Transverse colon (tissue), 4 donors: Measurements from ENCODE around the gene RGS21. TPM values are rescaled to one million over a fixed set of nuclear protein-coding genes. Genes with fewer than 3 reads are reported as not detected.

Experiments
- DNase-seq: peaks from one replicate; pipeline ENCODE4 v3.0.0-alpha.2; 2019
- H3K27ac ChIP-seq, 4 donors: fragments of 200-600 bp; sonication (generic); 2 replicates each; pipeline ENCODE4 v1.5.1; 2016 to 2018; ENCODE audit warnings: inconsistent platforms in 4 of 4
- H3K27me3 ChIP-seq: fragments of 200-600 bp; sonication (generic); 2 replicates; pipeline ENCODE4 v1.5.1; 2017; ENCODE audit warnings: inconsistent platforms
- H3K36me3 ChIP-seq, 4 donors: fragments of 200-600 bp; sonication (generic); 2 replicates each; pipeline ENCODE4 v1.5.1; 2017 to 2019; ENCODE audit warnings: inconsistent platforms in 4 of 4
- H3K4me1 ChIP-seq, 4 donors: fragments of 200-600 bp; sonication (generic); 2 replicates each; pipeline ENCODE4 v1.5.1; 2017 to 2020; ENCODE audit warnings: inconsistent platforms in 4 of 4
- H3K4me3 ChIP-seq, 4 donors: fragments of 200-600 bp; sonication (generic); 1 replicate in 1 of 4; 2 replicates in 3 of 4; pipeline versions ENCODE4 v1.5.1 to v1.6.1; 2017 to 2019; ENCODE audit warnings: inconsistent platforms in 4 of 4
- H3K9me3 ChIP-seq, 2 donors: fragments of 200-600 bp; sonication (generic); 2 replicates each; pipeline ENCODE4 v1.5.1; 2017 to 2019; ENCODE audit warnings: inconsistent platforms in 2 of 2
- EP300 ChIP-seq: sonication (generic); formaldehyde crosslinking; IDR thresholded peaks from one replicate; pipeline ENCODE4 v1.6.1; 2017; ENCODE audit warnings: antibody characterized with exemption, low read depth
- POLR2A ChIP-seq: fragments of 450-650 bp; IDR thresholded peaks from one replicate; pipeline ENCODE4 v1.6.1; 2016; ENCODE audit warnings: antibody characterized with exemption, mild to moderate bottlenecking, moderate library complexity
- POLR2AphosphoS5 ChIP-seq, 3 donors: sonication (generic); formaldehyde crosslinking; IDR thresholded peaks; one replicate each; pipeline ENCODE4 v1.6.1; 2016; ENCODE audit warnings: antibody characterized with exemption in 3 of 3
- WGBS, 2 donors: methylation state at CpG; one replicate each; pipeline ENCODE4 v1.1.5; 2018; ENCODE audit warnings: low coverage in 1 of 2; 5-methylcytosine and 5-hydroxymethylcytosine counted together
- in situ Hi-C, 4 donors: fragments of 200-750 bp; cut with MboI; loops; one replicate each; pipeline versions ENCODE4 v1.15.0 to v1.15.1; 2017; ENCODE audit warnings: low sequenced_read_pairs in 3 of 4, low pct_ligation_motif_present in 1 of 4, low pct_unique_long_range_greater_than_20kb in 1 of 4
- intact Hi-C: fragments of 100-400 bp; cut with DNase I; formaldehyde crosslinking; loops from one replicate; pipeline ENCODE4 v1.15.1; 2023; ENCODE audit warnings: low total_unique reads
- total RNA-seq, 4 donors: library from RNA; depleted of rRNA; stranded (reverse); fragments of >200 nt; gene quantifications; one replicate each; pipeline ENCODE4 v1.1.0, GENCODE V29; 2016
- TF ChIP-seq, protein P1 (sequence below), 5 experiments: fragments of 200-600 bp in 3 of 5; fragments of 450-650 bp in 2 of 5; sonication (generic) in 3 of 5; IDR thresholded peaks; 1 replicate in 2 of 5; 2 replicates in 3 of 5; pipeline ENCODE4 v1.5.1; 2016 to 2017; ENCODE audit warnings: antibody characterized with exemption in 5 of 5, inconsistent platforms in 3 of 5, mild to moderate bottlenecking in 2 of 5, moderate library complexity in 1 of 5

Gene RGS21
- total RNA-seq, 4 donors from 2014 or later = not detected

DNA sequence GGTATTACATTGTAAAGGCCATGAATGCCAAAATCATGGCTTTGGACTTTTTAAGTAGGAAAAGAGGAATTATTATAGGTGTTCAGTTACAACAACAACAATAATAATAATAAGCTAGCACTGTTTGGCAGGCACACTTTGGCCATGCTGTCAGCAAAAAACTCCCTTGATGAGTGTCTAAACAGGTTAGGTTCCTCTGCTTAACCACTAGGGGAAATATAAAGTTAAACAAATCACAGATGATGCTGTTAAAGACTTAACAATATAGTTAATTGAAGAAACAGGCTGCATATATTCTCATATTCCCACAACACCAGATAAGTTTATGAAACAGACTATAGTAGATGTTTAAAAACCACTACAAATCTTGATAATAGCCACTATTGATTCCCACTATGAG is 46.4 kb downstream of the RGS21 start:
- Histone ChIP-seq H3K4me1 (no peaks in the 10 kb centered on the region), H3K27ac (no peak overlapping the region), H3K36me3 (no peaks in the 10 kb centered on the region), H3K27me3 (no peaks in the 10 kb centered on the region), H3K9me3 (no peaks in the 10 kb centered on the region), H3K4me3 (no peak overlapping the region)
- TF ChIP-seq, protein P1, sequence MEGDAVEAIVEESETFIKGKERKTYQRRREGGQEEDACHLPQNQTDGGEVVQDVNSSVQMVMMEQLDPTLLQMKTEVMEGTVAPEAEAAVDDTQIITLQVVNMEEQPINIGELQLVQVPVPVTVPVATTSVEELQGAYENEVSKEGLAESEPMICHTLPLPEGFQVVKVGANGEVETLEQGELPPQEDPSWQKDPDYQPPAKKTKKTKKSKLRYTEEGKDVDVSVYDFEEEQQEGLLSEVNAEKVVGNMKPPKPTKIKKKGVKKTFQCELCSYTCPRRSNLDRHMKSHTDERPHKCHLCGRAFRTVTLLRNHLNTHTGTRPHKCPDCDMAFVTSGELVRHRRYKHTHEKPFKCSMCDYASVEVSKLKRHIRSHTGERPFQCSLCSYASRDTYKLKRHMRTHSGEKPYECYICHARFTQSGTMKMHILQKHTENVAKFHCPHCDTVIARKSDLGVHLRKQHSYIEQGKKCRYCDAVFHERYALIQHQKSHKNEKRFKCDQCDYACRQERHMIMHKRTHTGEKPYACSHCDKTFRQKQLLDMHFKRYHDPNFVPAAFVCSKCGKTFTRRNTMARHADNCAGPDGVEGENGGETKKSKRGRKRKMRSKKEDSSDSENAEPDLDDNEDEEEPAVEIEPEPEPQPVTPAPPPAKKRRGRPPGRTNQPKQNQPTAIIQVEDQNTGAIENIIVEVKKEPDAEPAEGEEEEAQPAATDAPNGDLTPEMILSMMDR (IDR thresholded peaks at IDR 0.05) = no peak
- TF ChIP-seq POLR2AphosphoS5 (IDR thresholded peaks at IDR 0.05) (no peak), EP300 (no peak), POLR2A (no peak)
- no peak for DNase-seq
- in situ Hi-C loops (no loop called here), intact Hi-C loops (no loop called here)

DNA sequence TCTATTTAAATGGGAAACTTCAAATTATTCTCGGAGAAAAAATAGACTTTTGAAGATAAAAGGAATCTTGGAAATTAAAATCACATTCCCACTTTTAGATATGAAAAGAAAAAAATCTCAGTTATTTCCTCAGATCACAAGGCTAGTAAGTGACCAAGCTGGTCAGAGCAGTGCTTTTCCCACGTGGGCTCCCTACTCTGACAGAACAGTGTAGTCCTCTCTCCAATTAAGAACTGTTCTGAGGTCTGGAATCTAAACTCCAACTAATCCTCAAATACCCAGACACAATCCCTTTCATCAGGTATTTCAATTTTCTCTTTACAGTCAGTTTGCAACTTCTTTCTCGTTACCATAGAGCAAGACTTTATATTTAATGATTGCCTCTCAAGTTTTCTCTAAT is 50.6 kb downstream of the RGS21 start:
- Histone ChIP-seq H3K27ac (no peak overlapping the region), H3K4me3 (no peak overlapping the region), H3K9me3 (no peaks in the 10 kb centered on the region), H3K4me1 (no peaks in the 10 kb centered on the region), H3K27me3 (no peaks in the 10 kb centered on the region), H3K36me3 (no peaks in the 10 kb centered on the region)
- intact Hi-C loops (no loop called here), in situ Hi-C loops (no loop called here)
- TF ChIP-seq POLR2AphosphoS5 (IDR thresholded peaks at IDR 0.05) (no peak), POLR2A (no peak)
- TF ChIP-seq, protein P1 (IDR thresholded peaks at IDR 0.05) = no peak
- WGBS, 2 donors = 59 to 77% methylated on average over 3 of the region's 3 CpGs
- no peak for DNase-seq

DNA sequence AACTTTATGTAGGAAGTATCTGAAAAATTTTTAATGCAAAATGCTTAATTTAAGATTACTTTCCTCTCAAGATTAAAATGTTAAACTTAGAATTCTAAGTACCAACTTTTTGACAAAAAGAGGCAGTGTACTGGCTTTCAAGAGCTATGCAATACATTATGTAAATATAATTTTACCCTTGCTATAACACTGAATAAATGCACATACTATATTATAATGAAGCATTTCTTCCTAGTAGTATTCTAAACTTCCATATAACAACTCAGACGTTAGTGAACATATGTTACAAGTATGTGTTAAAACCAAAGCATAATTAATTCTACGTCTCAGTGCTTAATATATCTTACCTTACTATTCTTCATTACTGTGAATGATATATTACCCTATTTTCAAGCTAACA is 58.5 kb downstream of the RGS21 start:
- intact Hi-C loops (no loop called here), in situ Hi-C loops (no loop called here)
- WGBS, 2 donors = 61 to 77% methylated on average over 2 of the region's 2 CpGs
- no peak for DNase-seq
- no peaks in the 10 kb centered on the region for H3K36me3 ChIP-seq
- H3K9me3 ChIP-seq = no peaks in the 10 kb centered on the region
- no peaks in the 10 kb centered on the region for H3K4me1 ChIP-seq
- H3K4me3 ChIP-seq = no peak overlapping the region
- no peak overlapping the region for H3K27ac ChIP-seq
- no peaks in the 10 kb centered on the region for H3K27me3 ChIP-seq
- TF ChIP-seq, protein P1 (IDR thresholded peaks at IDR 0.05) = no peak
- TF ChIP-seq EP300 (no peak), POLR2AphosphoS5 (IDR thresholded peaks at IDR 0.05) (no peak)

DNA sequence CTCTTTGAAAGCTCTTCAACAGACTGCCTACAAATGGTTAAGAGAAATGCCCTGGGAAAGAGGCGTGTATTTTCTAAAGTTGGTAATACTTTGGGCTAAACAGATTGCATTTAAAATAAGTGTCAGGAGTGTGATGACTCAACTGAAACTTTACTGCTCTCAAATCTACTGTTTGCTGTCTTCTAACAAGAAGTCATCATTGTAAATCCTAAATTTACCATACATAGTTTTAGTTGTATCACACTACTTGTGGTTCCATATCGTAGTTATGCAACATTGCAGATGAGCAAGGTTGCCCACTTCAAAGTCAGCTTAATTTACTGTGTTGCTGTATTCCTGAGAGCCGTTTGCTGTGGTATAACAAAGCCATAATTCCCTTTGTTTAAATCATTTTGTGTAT is 59.6 kb downstream of the RGS21 start:
- H3K4me3 ChIP-seq = no peak overlapping the region
- no peaks in the 10 kb centered on the region for H3K36me3 ChIP-seq
- intact Hi-C loops (no loop called here), in situ Hi-C loops (no loop called here)
- no peak for TF ChIP-seq POLR2A
- TF ChIP-seq, protein P1 (IDR thresholded peaks at IDR 0.05) = no peak
- no peak for TF ChIP-seq POLR2AphosphoS5 (IDR thresholded peaks at IDR 0.05)
- TF ChIP-seq EP300 = no peak
- H3K27me3 ChIP-seq = no peaks in the 10 kb centered on the region
- WGBS, 2 donors = 53 to 70% methylated on average over 3 of the region's 3 CpGs
- no peaks in the 10 kb centered on the region for H3K9me3 ChIP-seq
- no peak for DNase-seq
- H3K4me1 ChIP-seq = no peaks in the 10 kb centered on the region
- H3K27ac ChIP-seq = no peak overlapping the region
